GM18505 (cell line): Measurements from ENCODE around the gene GAREM2.

ENCODE experiments used
- ATAC-seq: cut with Tn5 transposase; IDR thresholded peaks from one replicate; pipeline ENCODE4 v1.9.1; 2021; ENCODE audit not compliant: unreplicated experiment
- POLR2A ChIP-seq: IDR thresholded peaks from 4 replicates; pipeline ENCODE4 v1.6.1; 2011; ENCODE audit warnings: borderline replicate concordance; ENCODE audit not compliant: insufficient read depth, insufficient read length; ENCODE audit errors: extremely low read depth

Gene GAREM2

GRCh38 chr2:26172871-26173775, at the start of gene GAREM2:
GAREM2 (plus strand) TSS chr2:26173088; CDS start chr2:26173221, 133 bp downstream.
- ATAC-seq, result no peak

GRCh38 chr2:26123426-26123825, 49.5 kb upstream of the GAREM2 start:
- no peak for TF ChIP-seq POLR2A
- ATAC-seq, result no peak

More at GRCh38 chr2:26172871-26173775, at the start of gene GAREM2:
- TF ChIP-seq POLR2A, result no peak

GRCh38 chr2:26126074-26126473, 46.8 kb upstream of the GAREM2 start:
- no peak for TF ChIP-seq POLR2A
- ATAC-seq, result no peak

GRCh38 chr2:26128176-26128575, 44.7 kb upstream of the GAREM2 start:
- no peak for ATAC-seq
- no peak for TF ChIP-seq POLR2A

- TF ChIP-seq POLR2A, result no peak
- no peak for ATAC-seq
Measured at GRCh38 chr2:26130763-26131162, 42.1 kb upstream of the GAREM2 start.

DNA sequence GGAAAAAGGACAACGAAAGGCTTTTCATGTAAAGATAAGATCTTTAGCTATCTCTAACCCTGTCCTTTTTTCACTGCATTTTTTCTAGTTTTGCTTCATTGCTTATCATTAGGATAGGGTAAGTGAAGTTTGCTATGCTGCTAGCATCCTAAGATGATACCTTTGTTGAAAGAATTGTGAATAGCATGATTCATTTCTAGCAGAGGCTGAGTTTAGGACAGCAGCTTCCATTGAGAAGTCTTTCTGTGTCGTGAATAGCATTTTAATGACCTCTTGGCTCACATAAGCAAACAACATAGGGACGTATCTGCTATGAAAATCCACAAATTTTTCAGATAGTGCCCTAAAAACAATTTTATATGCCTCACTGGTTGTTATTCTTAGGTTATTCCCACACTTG, 36.4 kb upstream of the GAREM2 start:
- TF ChIP-seq POLR2A, result no peak
- ATAC-seq, result no peak

DNA sequence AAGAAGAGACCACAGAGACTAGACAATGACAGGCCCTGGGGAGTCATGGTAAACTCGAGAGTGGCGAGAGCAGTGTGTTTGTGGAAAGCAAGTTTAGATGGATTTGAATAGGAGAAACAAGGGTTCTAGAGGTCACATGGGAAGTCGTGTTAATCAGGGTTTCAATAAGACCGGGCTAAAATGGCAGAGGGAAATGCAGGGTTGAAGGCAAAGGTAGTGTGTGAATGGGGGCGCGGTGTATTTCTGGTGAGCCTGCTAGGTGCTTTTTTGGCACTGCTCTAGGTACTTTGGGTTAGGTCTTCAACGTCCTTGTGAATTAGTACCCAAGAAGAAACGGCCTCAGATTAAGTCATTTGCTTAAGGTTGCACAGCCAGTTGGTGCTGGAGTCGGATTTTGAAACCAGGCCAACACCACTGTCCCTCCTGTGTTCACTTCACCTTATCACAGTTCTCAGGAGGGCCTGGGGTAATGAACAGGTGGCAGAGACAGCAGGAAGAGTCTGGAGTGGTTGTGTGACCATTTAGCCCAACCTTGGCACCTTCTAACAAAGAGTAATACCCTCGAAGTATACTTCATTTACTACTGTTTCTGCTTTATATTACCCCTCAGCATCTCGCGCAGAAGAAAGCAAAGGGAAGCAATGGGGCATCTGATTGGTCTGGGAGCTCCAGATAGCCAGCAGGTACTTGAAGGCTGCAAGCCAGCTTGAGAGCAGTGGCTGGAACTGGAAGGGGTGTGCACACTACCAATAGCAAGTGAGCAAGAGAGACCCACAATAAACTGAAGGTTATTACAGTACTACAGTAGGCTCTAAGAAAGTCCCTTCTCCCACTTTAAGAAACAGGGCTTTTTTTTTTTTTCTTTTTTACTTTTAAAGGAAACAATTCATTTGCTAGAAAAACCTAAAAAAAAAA, 33.4 kb upstream of the GAREM2 start:
- TF ChIP-seq POLR2A, result peak; percentile 10
- ATAC-seq, result no peak

GRCh38 chr2:26141145-26141769, 31.6 kb upstream of the GAREM2 start:
- no peak for ATAC-seq
- no peak for TF ChIP-seq POLR2A

GRCh38 chr2:26144031-26144430, 28.9 kb upstream of the GAREM2 start:
- TF ChIP-seq POLR2A, result no peak
- no peak for ATAC-seq

DNA sequence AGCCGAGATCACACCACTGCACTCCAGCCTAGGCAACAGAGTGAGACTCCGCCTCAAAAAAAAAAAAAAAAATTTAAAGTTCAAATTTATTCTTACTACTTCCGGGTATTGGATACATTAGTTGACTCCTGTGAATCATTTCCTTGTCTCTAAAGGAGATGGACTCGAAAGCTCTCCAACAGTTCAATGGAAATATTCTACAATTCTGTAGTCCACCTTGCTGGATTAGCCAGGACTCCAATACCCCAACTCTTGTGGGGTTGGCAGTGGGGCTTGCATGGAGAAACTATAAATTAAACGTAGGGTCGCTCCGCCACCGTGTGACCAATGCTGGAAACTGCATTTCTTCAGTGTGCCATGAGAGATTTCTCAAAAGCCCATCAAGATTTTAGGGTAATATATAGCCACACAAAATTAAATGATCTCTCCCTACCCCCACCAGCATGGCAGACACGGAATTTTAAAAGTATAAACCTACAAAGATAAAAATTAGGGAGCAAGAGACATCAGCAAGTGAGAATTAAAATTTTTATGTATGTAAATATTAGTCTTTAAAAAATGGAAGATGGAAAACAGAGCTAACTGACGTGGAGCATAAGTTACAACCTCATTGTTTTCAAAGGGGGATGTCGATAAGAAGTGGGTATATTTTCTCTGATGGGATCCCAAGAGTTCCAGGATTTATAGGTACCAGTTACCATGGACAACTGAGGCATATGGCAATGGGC, 27.8 kb upstream of the GAREM2 start:
- TF ChIP-seq POLR2A, result no peak
- ATAC-seq, result no peak

GRCh38 chr2:26148501-26148900, 24.4 kb upstream of the GAREM2 start:
- TF ChIP-seq POLR2A, result no peak
- no peak for ATAC-seq

GRCh38 chr2:26150243-26150642, 22.6 kb upstream of the GAREM2 start:
- no peak for ATAC-seq

More at GRCh38 chr2:26150243-26150642, 22.6 kb upstream of the GAREM2 start:
- TF ChIP-seq POLR2A, result no peak
